Measurements from ENCODE around the gene ZDHHC3.

- TF ChIP-seq POLR2AphosphoS5 (IDR thresholded peaks at IDR 0.05) (no peak), POLR2A (IDR thresholded peaks at IDR 0.05; ENCODE audit: low read depth) (no peak)
Measured at GRCh38 chr3:44995142-44995770, 19.3 kb upstream of the ZDHHC3 start.
